ENCODE measurements around the gene RPS6KA4.
"Not testable (repeated sequence)": the region's sequence is repeated elsewhere in the genome, so short reads cannot be mapped to it uniquely, and the experiment has no call there.

RPS6KA4 gene

DNA sequence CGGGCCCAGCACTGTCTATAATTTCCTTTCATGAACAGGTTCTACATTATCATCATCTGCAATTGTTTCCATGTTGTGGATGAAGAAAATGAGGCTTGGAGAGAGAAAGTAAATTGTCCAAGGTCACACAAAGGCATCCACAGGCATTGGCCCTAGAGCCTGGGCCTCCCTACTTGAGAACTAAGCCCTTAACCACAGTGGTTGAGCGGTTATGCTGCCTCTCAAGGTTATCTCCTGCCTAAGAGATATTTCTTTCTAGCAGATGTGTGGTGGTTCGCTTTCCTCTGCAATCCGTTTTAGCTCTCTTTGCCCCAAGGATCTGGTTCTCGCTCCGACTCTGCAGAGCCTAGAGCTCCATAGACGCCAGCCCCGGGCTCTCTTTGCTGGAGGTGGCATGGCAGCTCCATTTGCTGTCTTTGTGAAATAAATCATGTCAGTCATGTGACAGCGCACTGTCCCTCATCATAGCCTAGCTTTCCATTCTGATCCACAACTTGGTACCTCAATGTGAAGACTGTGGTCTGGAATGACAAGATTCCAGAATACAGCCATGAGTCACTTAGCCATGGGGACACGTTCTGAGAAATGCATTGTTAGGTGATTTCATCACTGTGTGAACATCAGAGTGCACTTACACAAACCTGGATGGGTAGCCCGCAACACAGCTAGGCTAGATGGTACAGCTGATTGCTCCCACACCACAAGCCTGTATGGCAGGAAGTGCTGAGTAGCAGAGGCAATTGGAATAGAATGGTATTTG lies 27.2 kb downstream of the RPS6KA4 start:
- DNase-seq (ENCODE audit: low read depth in 2 of 2): no peak

GRCh38 chr11:64387916-64388315 lies 29.0 kb downstream of the RPS6KA4 start:
- no peak for DNase-seq (ENCODE audit: low read depth in 2 of 2)

GRCh38 chr11:64388894-64389293 lies 29.9 kb downstream of the RPS6KA4 start:
- no peak for DNase-seq (ENCODE audit: low read depth in 2 of 2)

DNA sequence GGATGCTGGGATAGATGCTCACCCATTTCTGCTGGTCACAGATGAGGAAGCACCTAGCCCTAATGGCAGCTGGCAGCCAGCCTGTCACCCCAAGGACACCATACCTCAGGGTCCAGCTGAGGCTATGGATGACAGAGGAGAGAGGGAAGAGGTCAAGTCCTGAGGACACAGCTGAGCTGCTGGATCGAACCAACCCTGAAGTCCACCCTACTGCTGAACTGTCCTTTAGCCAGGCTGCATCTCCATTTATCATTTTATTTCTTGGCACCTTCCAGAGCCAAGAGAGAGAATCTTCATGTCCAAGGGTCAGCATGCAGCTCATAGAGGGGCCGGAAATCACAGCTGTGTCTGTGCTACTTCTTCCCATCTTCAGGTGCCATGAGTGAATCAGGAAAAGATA lies 30.9 kb downstream of the RPS6KA4 start:
- no peak for DNase-seq (ENCODE audit: low read depth in 2 of 2)

DNA sequence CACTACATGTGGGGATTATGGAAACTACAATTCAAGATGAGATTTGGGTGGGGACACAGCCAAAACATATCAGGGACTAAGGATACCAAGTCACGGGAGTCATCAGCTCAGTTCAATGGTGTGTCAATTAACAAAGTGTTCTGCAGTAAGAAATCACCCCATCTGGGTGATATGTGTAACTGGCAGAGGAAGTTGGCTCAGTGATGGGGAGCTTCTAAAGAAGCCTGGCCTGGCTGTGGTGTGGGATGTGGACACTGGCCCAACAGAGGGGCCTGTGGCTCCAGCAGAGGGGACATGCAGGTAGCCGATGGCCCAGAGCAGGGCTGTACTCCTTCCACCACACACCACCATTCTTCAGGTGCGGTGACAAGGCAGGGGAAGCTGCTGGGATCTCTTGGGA lies 31.6 kb downstream of the RPS6KA4 start:
- DNase-seq (ENCODE audit: low read depth in 2 of 2): no peak

DNA sequence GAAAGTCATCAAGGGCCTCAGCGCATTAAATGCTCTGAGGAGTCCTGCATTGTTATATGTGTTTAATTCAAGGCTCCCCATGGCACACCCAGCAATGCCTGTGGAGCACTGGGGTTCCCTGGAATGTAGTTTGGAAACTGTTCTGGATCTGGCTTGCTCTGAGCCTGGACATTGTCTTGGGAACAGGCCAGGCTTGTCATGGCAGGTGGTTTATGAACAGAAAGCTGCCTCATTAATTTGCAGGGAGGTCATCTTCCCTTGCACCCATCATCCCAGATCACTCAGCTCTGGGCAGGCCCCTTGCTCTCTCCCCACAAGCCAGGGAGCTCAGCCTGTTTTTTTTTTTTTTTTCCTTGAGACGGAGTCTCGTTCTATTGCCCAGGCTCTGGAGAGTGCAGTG lies 32.9 kb downstream of the RPS6KA4 start:
- DNase-seq (ENCODE audit: low read depth in 2 of 2): no peak

GRCh38 chr11:64395545-64396078 lies 36.6 kb downstream of the RPS6KA4 start:
- DNase-seq (ENCODE audit: low read depth in 2 of 2): no peak

DNA sequence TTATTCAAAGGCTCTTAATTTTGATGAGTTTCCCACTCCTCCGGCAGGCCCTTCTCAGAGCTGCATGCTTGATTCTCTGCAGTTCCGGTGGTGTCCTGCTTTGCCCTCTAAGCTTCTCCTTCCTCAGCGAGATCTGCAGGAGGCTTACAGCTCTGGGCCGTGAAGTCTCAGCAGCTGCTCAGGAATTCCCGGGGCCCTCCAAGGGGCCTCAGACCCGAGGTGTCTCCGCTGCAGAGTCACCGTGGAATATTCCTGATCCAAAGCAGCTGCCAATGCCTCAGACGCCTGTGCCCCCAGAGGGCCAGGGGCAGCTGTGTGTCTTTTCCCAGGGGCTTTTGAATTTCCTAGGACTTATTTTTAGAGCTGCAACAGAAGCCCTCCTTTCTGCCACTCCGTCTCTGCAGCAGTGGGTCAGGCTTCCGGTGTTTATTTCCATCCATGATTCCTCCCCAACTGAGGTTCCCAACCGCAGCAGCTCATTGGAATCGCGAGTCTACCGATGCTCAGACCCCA lies 37.2 kb downstream of the RPS6KA4 start:
- DNase-seq (ENCODE audit: low read depth in 2 of 2): no peak

DNA sequence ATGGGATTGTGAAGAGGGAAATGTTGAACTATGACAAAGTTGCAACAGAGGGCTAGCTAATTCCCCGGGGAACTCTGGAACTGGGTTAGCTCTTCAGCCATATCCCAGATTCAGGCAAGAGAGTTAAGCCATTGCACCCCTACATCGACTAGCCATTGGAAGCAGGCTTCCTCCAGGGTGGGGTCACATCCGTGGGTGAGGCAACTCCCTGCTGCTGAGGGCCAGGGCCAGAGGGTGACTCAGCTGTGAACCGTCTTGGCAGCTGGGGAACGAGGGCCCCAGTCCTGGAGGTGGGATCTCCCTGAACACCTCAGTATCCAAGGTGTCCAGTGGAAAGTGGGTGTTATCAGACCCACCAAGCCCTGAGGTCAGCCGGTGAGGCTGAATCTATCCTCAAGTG lies 41.1 kb downstream of the RPS6KA4 start:
- DNase-seq (ENCODE audit: low read depth in 2 of 2): no peak

GRCh38 chr11:64400667-64401066 lies 41.7 kb downstream of the RPS6KA4 start:
- DNase-seq (ENCODE audit: low read depth in 2 of 2): no peak

- DNase-seq (ENCODE audit: low read depth in 2 of 2): no peak
These were observed 42.8 kb downstream of the RPS6KA4 start for GRCh38 chr11:64401775-64402174.

GRCh38 chr11:64403106-64403505 lies 44.1 kb downstream of the RPS6KA4 start:
- no peak for DNase-seq (ENCODE audit: low read depth in 2 of 2)

- no peak for DNase-seq (ENCODE audit: low read depth in 2 of 2)
These were observed 47.4 kb downstream of the RPS6KA4 start for GRCh38 chr11:64406221-64406946.

- no peak for DNase-seq (ENCODE audit: low read depth in 2 of 2)
These were observed 48.3 kb downstream of the RPS6KA4 start for GRCh38 chr11:64407221-64407620.

DNA sequence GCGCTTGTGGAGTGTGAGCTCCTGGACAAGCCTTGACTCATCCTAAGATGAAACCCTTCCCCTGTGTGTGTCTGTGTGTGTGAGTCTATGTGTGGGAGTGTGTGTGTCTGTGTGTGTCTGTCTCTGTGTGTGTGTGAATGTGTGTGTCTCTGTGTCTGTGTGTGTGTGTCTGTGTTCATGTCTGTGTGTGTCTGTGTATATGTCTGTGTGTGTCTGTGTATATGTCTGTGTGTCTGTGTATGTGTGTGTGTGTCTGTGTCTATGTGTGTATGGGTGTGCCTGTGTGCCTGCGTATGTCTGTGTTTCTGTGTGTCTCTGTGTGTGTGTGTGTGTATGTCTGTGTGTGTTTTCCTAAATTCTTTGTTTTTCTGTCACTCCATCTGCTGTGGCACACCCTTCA lies 48.7 kb downstream of the RPS6KA4 start:
- DNase-seq (ENCODE audit: low read depth in 2 of 2): no peak

GRCh38 chr11:64409278-64409677 lies 50.3 kb downstream of the RPS6KA4 start:
- DNase-seq (ENCODE audit: low read depth in 2 of 2): no peak

DNA sequence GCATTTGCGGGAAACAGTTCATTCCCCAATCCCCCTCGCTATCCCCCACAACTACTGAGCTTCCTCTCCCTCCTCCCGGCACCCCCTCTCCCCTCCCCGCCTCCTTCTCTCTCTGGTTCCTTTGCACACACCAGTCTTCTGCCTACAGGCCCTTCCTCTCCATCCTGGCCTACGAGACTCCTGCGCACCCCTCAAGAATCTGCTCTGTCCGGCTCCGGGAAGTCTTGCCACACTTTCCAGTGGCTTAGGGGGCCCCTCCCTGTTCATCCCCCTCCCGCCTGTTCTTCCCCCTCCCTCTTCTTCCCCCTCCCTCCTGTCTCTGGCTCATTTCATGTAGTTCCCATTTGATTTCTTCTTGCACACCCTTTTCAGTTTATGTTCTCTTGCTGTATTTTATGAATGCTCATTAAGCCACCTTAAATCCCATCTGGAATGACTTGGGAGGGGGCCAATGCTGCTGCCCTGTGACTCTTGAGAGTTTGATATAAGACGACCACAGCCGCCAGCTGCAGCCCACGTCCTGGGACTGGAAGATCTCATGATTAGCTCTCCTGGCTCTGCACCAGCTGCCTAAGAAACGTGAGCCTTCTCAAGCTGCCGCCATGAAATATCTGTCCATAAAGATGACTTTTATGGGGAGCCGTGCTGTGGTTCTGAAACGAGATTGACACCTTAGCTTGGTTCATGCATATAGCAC lies 50.9 kb downstream of the RPS6KA4 start:
- DNase-seq (ENCODE audit: low read depth in 2 of 2): no peak

- DNase-seq (ENCODE audit: low read depth in 2 of 2): no peak
These were observed 51.4 kb downstream of the RPS6KA4 start for GRCh38 chr11:64410404-64410734.

GRCh38 chr11:64413417-64413816 lies 54.5 kb downstream of the RPS6KA4 start:
- DNase-seq (ENCODE audit: low read depth in 2 of 2): no peak

- no peak for DNase-seq (ENCODE audit: low read depth in 2 of 2)
These were observed 56.3 kb downstream of the RPS6KA4 start for GRCh38 chr11:64415286-64415685.

GRCh38 chr11:64415996-64416728 lies 57.2 kb downstream of the RPS6KA4 start:
- DNase-seq (ENCODE audit: low read depth in 2 of 2): no peak

DNA sequence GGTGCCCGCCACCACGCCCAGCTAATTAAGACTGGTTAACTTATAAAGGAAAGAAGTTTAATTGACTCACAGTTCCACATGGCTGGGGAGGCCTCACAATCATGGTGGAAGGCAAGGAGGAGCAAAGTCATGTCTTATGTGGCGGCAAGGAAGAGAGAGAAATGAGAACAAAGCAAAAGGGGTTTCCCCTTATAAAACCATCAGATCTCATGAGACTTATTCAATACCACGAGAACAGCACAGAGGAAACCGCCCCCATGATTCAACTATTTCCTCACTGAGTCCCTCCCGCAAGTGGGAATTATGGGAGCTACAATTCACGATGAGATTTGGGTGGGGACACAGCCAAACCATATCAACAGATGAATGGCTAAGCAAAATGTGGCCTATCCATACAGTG lies 59.3 kb downstream of the RPS6KA4 start:
- DNase-seq (ENCODE audit: low read depth in 2 of 2): not testable (repeated sequence)
